Esophagus squamous epithelium (tissue), 4 donors: ENCODE data around the gene CA11.

Experiments
- POLR2A ChIP-seq, 4 donors: fragments of 450-650 bp; IDR thresholded peaks; one replicate each; pipeline ENCODE4 v1.6.1; 2017; ENCODE audit warnings: antibody characterized with exemption in 4 of 4, mild to moderate bottlenecking in 4 of 4, moderate library complexity in 3 of 4
- TF ChIP-seq, protein P1 (sequence below), 6 experiments: fragments of 450-650 bp in 4 of 6; fragments of 200-600 bp in 2 of 6; sonication (generic) in 2 of 6; IDR thresholded peaks; one replicate each; pipeline ENCODE4 v1.5.1; 2016 to 2019; ENCODE audit warnings: antibody characterized with exemption in 6 of 6, mild to moderate bottlenecking in 4 of 6, moderate library complexity in 4 of 6

DNA sequence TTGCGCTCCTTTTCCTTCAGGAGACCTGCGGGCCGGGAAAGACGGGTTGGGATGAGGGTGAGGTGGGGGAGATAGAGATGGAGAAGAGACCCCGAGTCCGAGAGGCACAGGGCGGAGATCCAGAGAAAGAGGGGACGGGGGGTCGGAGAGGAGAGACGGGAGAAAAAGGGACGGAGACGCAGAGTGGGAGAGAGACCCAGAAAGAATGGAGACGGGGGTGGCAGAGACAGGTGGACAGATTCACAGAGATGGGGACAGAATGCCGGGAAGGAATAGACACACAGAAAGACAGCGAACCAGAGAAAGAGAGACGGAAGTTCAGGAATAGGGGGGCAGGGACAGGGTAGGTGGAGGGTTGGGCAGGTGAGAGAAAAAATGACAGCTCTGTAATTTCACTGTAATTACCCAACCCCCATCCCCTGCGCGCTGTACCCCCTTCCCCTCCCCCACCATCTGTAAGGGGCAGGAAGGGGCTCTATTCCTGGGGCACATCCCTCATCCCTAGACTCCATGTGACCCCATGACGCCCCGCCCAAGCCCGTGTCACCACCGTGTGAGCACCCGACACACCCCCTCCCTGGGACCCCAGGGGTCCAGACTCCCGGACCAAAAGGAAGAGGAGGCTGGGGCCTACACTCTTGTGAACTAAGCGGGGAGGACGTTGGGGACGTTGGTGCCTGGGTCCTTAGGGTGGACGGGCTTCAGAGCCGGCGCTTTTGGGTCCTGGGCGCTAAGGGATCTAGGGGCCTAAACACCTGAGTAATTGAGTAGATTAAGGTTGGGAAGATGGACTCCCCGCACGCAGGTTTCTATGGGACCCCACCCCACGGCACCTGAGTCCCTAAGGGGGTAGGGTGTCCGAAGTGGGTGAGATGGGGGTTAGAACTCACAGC is 9.8 kb downstream of the CA11 start:
- TF ChIP-seq, protein P1, sequence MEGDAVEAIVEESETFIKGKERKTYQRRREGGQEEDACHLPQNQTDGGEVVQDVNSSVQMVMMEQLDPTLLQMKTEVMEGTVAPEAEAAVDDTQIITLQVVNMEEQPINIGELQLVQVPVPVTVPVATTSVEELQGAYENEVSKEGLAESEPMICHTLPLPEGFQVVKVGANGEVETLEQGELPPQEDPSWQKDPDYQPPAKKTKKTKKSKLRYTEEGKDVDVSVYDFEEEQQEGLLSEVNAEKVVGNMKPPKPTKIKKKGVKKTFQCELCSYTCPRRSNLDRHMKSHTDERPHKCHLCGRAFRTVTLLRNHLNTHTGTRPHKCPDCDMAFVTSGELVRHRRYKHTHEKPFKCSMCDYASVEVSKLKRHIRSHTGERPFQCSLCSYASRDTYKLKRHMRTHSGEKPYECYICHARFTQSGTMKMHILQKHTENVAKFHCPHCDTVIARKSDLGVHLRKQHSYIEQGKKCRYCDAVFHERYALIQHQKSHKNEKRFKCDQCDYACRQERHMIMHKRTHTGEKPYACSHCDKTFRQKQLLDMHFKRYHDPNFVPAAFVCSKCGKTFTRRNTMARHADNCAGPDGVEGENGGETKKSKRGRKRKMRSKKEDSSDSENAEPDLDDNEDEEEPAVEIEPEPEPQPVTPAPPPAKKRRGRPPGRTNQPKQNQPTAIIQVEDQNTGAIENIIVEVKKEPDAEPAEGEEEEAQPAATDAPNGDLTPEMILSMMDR (IDR thresholded peaks at IDR 0.05), result no peak
- no peak for TF ChIP-seq POLR2A (IDR thresholded peaks at IDR 0.05)
